Mesenteric fat pad (tissue), 1 donor: ENCODE measurements around the gene BARHL2. TPM values are rescaled to one million over a fixed set of nuclear protein-coding genes. Genes with fewer than 3 reads are reported as not detected.

ENCODE experiments used
- DNase-seq: peaks from one replicate; pipeline ENCODE4 v3.0.0-alpha.2; 2020; ENCODE audit warnings: low spot score
- total RNA-seq: library from RNA; stranded (reverse); fragmentation: NEBNext Ultra II Directional; extraction: Animal tissue kit (Norgen Biotek cat#: 25700); gene quantifications from one replicate; pipeline ENCODE4 v1.2.1, GENCODE V29; 2021
- donor health status: DM: yes; HTN: yes; CAD: no.

Gene BARHL2
- total RNA-seq, 1 donor from 2014 or later, result not detected

GRCh38 chr1:90710579-90711536 lies 6.2 kb downstream of the BARHL2 start:
- DNase-seq, result no peak

- DNase-seq, result no peak
Measured at GRCh38 chr1:90709535-90709934, 7.6 kb downstream of the BARHL2 start.

- no peak for DNase-seq
Measured at GRCh38 chr1:90708826-90709225, 8.3 kb downstream of the BARHL2 start.

- no peak for DNase-seq
Measured at GRCh38 chr1:90708236-90708786, 8.8 kb downstream of the BARHL2 start.

GRCh38 chr1:90707363-90707710 lies 9.8 kb downstream of the BARHL2 start:
- no peak for DNase-seq

GRCh38 chr1:90706437-90707362 lies 10.4 kb downstream of the BARHL2 start:
- no peak for DNase-seq

GRCh38 chr1:90705956-90706355 lies 11.1 kb downstream of the BARHL2 start:
- no peak for DNase-seq

GRCh38 chr1:90704817-90705216 lies 12.3 kb downstream of the BARHL2 start:
- no peak for DNase-seq

GRCh38 chr1:90694846-90695245 lies 22.3 kb downstream of the BARHL2 start:
- DNase-seq, result no peak

- no peak for DNase-seq
Measured at GRCh38 chr1:90687747-90688146, 29.4 kb downstream of the BARHL2 start.

GRCh38 chr1:90675161-90675847 lies 41.8 kb downstream of the BARHL2 start:
- DNase-seq, result no peak

GRCh38 chr1:90671741-90672140 lies 45.4 kb downstream of the BARHL2 start:
- DNase-seq, result no peak

GRCh38 chr1:90671251-90671650 lies 45.9 kb downstream of the BARHL2 start:
- no peak for DNase-seq
